ENCODE results near the gene XRCC4.

The XRCC4 gene

DNA sequence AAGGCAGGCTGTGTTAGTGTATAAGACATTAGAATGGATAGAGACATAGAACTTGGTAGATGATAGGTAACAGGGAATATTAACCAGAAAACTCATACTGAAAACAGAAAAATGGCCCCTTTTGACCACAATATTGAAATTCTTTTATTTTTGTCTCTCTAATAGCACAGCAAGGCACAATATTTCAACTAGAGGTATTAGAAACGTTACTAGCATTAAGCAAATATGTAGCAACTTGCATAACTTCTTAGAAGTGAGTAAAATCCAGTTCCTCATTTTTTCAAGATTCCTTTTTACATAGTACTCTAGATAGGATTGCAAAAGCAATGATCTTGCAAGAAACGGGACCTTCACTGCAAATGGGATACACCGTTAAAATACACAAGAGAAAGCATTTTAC lies 291.5 kb downstream of the XRCC4 start:
- POLR2A ChIA-PET, result no interaction called here
- DNase-seq (ENCODE audit: extremely low spot score), result no peak
- CTCF ChIA-PET, result interaction anchor here (0.6 kb wide), 1 partner anchor 75 kb away, joined by 3 read pairs; no protein-coding TSS in a partner anchor
- TF ChIP-seq ARNT (IDR thresholded peaks at IDR 0.05) (no peak), ZNF384 (IDR thresholded peaks at IDR 0.05) (no peak), NFRKB (IDR thresholded peaks at IDR 0.05) (no peak), CTBP1 (IDR thresholded peaks at IDR 0.05; ENCODE audit: borderline replicate concordance) (no peak), BHLHE40 (IDR thresholded peaks at IDR 0.05; ENCODE audit: borderline replicate concordance) (no peak), L3MBTL2 (conservative IDR thresholded peaks at IDR 0.05) (no peak), FOXK2 (IDR thresholded peaks at IDR 0.05) (no peak)

DNA sequence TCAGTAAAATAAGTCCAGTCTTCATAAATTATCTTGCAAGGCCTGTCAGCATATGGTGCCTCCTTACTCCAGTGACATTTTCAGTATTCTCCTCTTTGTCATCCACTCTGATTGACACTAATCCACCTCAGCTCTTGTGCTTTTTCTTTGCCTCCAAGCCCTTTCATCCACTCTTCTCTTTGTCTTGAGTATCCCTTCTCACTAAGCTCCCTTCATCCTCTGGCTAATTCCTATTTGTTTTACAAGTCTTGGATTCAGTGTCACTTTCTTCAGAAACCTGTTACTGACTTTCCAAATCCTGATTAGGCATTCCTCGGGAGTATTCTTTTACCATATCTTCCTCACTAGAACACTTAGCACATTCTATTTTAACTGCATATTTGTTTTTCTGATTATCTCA lies 293.6 kb downstream of the XRCC4 start:
- TF ChIP-seq HDGF (IDR thresholded peaks at IDR 0.05; ENCODE audit: borderline replicate concordance), result no peak
- TF ChIP-seq NFRKB (IDR thresholded peaks at IDR 0.05), result no peak
- no peak for TF ChIP-seq LEF1 (IDR thresholded peaks at IDR 0.05; ENCODE audit: borderline replicate concordance)
- no peak for TF ChIP-seq FOXM1 (IDR thresholded peaks at IDR 0.05; ENCODE audit: borderline replicate concordance)
- TF ChIP-seq, protein P1, sequence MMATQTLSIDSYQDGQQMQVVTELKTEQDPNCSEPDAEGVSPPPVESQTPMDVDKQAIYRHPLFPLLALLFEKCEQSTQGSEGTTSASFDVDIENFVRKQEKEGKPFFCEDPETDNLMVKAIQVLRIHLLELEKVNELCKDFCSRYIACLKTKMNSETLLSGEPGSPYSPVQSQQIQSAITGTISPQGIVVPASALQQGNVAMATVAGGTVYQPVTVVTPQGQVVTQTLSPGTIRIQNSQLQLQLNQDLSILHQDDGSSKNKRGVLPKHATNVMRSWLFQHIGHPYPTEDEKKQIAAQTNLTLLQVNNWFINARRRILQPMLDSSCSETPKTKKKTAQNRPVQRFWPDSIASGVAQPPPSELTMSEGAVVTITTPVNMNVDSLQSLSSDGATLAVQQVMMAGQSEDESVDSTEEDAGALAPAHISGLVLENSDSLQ (IDR thresholded peaks at IDR 0.05), result peak; percentile 50
- TF ChIP-seq BHLHE40 (IDR thresholded peaks at IDR 0.05; ENCODE audit: borderline replicate concordance), result no peak
- ChIA-PET POLR2A (no interaction called here), CTCF (no interaction called here)
- DNase-seq (ENCODE audit: extremely low spot score), result no peak

DNA sequence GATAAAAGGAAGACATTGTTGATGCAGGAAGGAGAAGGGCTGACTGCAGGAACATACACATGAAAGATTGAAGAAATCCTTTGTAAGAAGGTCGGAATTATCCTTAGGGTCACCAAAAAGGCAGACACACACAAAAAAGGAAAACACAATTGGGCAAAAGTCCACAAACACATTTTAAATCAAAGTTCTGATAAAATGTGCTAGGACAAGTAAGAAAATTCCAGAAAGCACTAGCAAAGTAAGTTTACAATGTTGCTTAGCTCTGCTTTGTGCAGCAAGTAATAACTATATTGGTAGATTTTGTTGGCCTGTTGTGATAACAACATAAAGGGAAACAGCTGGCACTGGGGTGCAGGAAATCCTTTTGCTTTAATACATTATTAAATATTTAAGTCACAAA lies 294.4 kb downstream of the XRCC4 start:
- ChIA-PET POLR2A (no interaction called here), CTCF (interaction anchor here (0.6 kb wide), 1 partner anchor 195 kb away, joined by 9 read pairs; no protein-coding TSS in a partner anchor)
- TF ChIP-seq SP1 (IDR thresholded peaks at IDR 0.05) (no peak), LEF1 (IDR thresholded peaks at IDR 0.05; ENCODE audit: borderline replicate concordance) (no peak), FOXA1 (IDR thresholded peaks at IDR 0.05) (no peak), CTBP1 (IDR thresholded peaks at IDR 0.05; ENCODE audit: borderline replicate concordance) (no peak), FOXK2 (IDR thresholded peaks at IDR 0.05) (no peak), ELF4 (IDR thresholded peaks at IDR 0.05) (no peak), SUZ12 (IDR thresholded peaks at IDR 0.05) (no peak), ARNT (IDR thresholded peaks at IDR 0.05) (no peak), L3MBTL2 (conservative IDR thresholded peaks at IDR 0.05) (no peak), TARDBP (IDR thresholded peaks at IDR 0.05) (no peak), FOXM1 (IDR thresholded peaks at IDR 0.05; ENCODE audit: borderline replicate concordance) (no peak), HDGF (IDR thresholded peaks at IDR 0.05; ENCODE audit: borderline replicate concordance) (no peak), NFRKB (IDR thresholded peaks at IDR 0.05) (no peak), BHLHE40 (IDR thresholded peaks at IDR 0.05; ENCODE audit: borderline replicate concordance) (no peak), ZNF384 (IDR thresholded peaks at IDR 0.05) (no peak)
- TF ChIP-seq, protein P1 (IDR thresholded peaks at IDR 0.05), result no peak
- no peak for DNase-seq (ENCODE audit: extremely low spot score)

DNA sequence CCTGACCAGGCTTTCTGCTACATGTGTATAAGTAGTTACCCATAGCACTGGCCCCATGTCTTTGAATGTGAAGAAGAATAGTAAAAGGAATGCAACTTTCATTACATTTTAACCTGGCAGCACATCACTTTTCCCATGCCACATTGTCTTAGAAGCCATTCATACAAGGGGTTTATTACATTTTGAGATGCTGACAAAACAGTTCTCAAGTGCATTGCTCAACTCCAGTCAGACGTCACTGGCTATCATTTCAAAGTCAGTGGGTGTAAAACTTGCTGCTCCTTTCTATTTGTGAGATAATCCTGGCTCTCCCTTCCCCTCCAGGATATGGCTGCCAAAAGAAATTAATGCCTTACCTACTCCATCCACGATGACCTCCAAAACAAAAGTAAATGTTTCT lies 297.2 kb downstream of the XRCC4 start:
- ChIA-PET CTCF (no interaction called here), POLR2A (no interaction called here)
- no peak for TF ChIP-seq LEF1 (IDR thresholded peaks at IDR 0.05; ENCODE audit: borderline replicate concordance)
- no peak for TF ChIP-seq BHLHE40 (IDR thresholded peaks at IDR 0.05; ENCODE audit: borderline replicate concordance)
- TF ChIP-seq CTBP1 (IDR thresholded peaks at IDR 0.05; ENCODE audit: borderline replicate concordance), result no peak
- no peak for TF ChIP-seq FOXA1 (IDR thresholded peaks at IDR 0.05)
- no peak for TF ChIP-seq NFRKB (IDR thresholded peaks at IDR 0.05)
- TF ChIP-seq TARDBP (IDR thresholded peaks at IDR 0.05), result no peak
- TF ChIP-seq SUZ12 (IDR thresholded peaks at IDR 0.05), result no peak
- TF ChIP-seq FOXK2 (IDR thresholded peaks at IDR 0.05), result no peak
- no peak for TF ChIP-seq SP1 (IDR thresholded peaks at IDR 0.05)
- TF ChIP-seq, protein P1 (IDR thresholded peaks at IDR 0.05), result no peak
- TF ChIP-seq ZNF384 (IDR thresholded peaks at IDR 0.05), result no peak
- DNase-seq (ENCODE audit: extremely low spot score), result no peak

DNA sequence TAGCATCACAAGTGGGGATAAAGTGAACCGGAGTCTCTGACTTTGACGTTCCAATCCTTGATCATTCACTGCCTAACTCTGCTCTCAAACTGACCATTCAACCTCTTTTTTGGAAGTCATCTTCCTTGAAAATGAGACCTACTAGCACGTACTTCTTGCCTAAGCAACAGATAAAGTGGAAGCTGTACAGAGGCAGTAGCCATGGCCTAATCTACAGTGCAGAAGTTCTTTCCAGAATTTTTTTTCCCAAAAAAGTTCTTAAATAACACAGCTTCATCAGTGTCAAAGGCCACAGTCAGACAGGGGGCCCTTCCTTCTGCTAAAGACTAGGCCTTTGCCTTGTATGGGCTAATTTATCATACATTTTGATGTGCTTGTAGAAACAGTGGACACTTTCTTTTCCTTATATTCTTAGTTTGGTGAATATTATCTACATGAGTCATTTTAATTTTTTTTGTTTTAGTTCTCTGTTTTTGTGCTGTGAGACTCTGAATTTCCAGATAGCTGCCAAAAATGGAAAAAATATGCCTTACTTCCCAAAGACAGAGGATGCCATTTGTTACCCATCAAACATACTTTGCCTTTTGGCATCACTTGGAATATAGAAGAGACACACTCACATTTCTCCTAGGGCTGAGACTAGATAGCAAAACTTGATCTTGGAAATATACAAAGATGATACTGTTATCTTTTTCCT lies 297.9 kb downstream of the XRCC4 start:
- ChIA-PET CTCF (interaction anchor here (0.5 kb wide), 1 partner anchor 851 kb away, joined by 3 read pairs; no protein-coding TSS in a partner anchor), POLR2A (no interaction called here)
- DNase-seq (ENCODE audit: extremely low spot score), result no peak
- TF ChIP-seq ARNT (IDR thresholded peaks at IDR 0.05) (no peak), FOXK2 (IDR thresholded peaks at IDR 0.05) (no peak), HDGF (IDR thresholded peaks at IDR 0.05; ENCODE audit: borderline replicate concordance) (no peak), ZNF384 (IDR thresholded peaks at IDR 0.05) (no peak), TARDBP (IDR thresholded peaks at IDR 0.05) (no peak), LEF1 (IDR thresholded peaks at IDR 0.05; ENCODE audit: borderline replicate concordance) (no peak)

DNA sequence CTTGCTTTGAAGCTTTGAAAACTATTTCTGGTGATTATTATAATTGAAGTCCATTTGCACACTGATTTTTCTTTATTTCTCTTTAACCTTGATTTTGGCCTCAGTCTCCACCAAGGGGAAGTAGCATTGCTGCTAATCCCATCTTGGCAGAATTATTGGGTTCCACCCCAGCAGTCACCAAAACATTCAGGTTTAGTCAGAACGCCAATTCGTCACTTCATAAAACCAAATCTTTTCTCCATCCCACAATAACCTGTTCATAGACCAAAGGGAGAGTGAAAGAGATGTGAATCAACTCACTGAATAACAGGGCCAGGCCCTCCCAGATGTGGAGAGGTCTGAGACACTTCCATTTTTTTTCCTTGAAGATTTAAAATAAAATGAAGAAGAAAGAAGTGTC lies 299.1 kb downstream of the XRCC4 start:
- ChIA-PET POLR2A (no interaction called here), CTCF (no interaction called here)
- no peak for DNase-seq (ENCODE audit: extremely low spot score)
- no peak for TF ChIP-seq TARDBP (IDR thresholded peaks at IDR 0.05)
- TF ChIP-seq BHLHE40 (IDR thresholded peaks at IDR 0.05; ENCODE audit: borderline replicate concordance), result no peak
- TF ChIP-seq HDGF (IDR thresholded peaks at IDR 0.05; ENCODE audit: borderline replicate concordance), result no peak
- TF ChIP-seq ZNF384 (IDR thresholded peaks at IDR 0.05), result no peak
- TF ChIP-seq LEF1 (IDR thresholded peaks at IDR 0.05; ENCODE audit: borderline replicate concordance), result no peak
- TF ChIP-seq SP1 (IDR thresholded peaks at IDR 0.05), result no peak
- TF ChIP-seq, protein P1 (IDR thresholded peaks at IDR 0.05), result no peak
- TF ChIP-seq FOXK2 (IDR thresholded peaks at IDR 0.05), result no peak
- TF ChIP-seq NFRKB (IDR thresholded peaks at IDR 0.05), result no peak
- TF ChIP-seq FOXA1 (IDR thresholded peaks at IDR 0.05), result no peak
- no peak for TF ChIP-seq CTBP1 (IDR thresholded peaks at IDR 0.05; ENCODE audit: borderline replicate concordance)
- TF ChIP-seq FOXM1 (IDR thresholded peaks at IDR 0.05; ENCODE audit: borderline replicate concordance), result no peak
